ENCODE results near the gene CRACDL.
A peak's percentile ranks its signal among the peaks of the same experiment; 100 is the strongest.

CRACDL gene

GRCh38 chr2:98822301-98823164 lies 113.5 kb downstream of the CRACDL start:
- peak; percentile 49 to 54 for DNase-seq

- no peak for DNase-seq
Measured at GRCh38 chr2:98821629-98822135, 114.3 kb downstream of the CRACDL start.

- DNase-seq = no peak
Measured at GRCh38 chr2:98819231-98819766, 116.7 kb downstream of the CRACDL start.

- DNase-seq = no peak
Measured at GRCh38 chr2:98818164-98818563, 117.9 kb downstream of the CRACDL start.

GRCh38 chr2:98816281-98816680 lies 119.7 kb downstream of the CRACDL start:
- no peak for DNase-seq

- no peak for DNase-seq
Measured at GRCh38 chr2:98815795-98816194, 120.2 kb downstream of the CRACDL start.

GRCh38 chr2:98811766-98812165 lies 124.3 kb downstream of the CRACDL start:
- DNase-seq = no peak

GRCh38 chr2:98810588-98810928 lies 125.5 kb downstream of the CRACDL start:
- no peak for DNase-seq

GRCh38 chr2:98809878-98810587 lies 126.0 kb downstream of the CRACDL start:
- DNase-seq = no peak

- no peak for DNase-seq
Measured at GRCh38 chr2:98809116-98809515, 126.9 kb downstream of the CRACDL start.

GRCh38 chr2:98808546-98808945 lies 127.5 kb downstream of the CRACDL start:
- no peak for DNase-seq

- no peak for DNase-seq
Measured at GRCh38 chr2:98807929-98808328, 128.1 kb downstream of the CRACDL start.

GRCh38 chr2:98807221-98807620 lies 128.8 kb downstream of the CRACDL start:
- peak in 1 of 2 experiments; percentile 7 for DNase-seq

- DNase-seq = no peak
Measured at GRCh38 chr2:98806236-98806697, 129.8 kb downstream of the CRACDL start.

- no peak for DNase-seq
Measured at GRCh38 chr2:98805412-98806171, 130.4 kb downstream of the CRACDL start.

- no peak for DNase-seq
Measured at GRCh38 chr2:98804736-98805135, 131.3 kb downstream of the CRACDL start.

- DNase-seq = no peak
Measured at GRCh38 chr2:98804265-98804650, 131.8 kb downstream of the CRACDL start.

GRCh38 chr2:98803405-98804264 lies 132.4 kb downstream of the CRACDL start:
- DNase-seq = no peak

- no peak for DNase-seq
Measured at GRCh38 chr2:98802344-98802743, 133.7 kb downstream of the CRACDL start.

- DNase-seq = no peak
Measured at GRCh38 chr2:98801921-98802321, 134.1 kb downstream of the CRACDL start.

- no peak for DNase-seq
Measured at GRCh38 chr2:98801286-98801685, 134.7 kb downstream of the CRACDL start.

Data from activated CD4-positive, alpha-beta T cell treated with anti-CD3 and anti-CD28 coated beads, Interleukin-2, amount 50 U/mL, for 4 hours (primary cell).